Activated CD4-positive, CD25-positive, alpha-beta regulatory T cell treated with anti-CD3 and anti-CD28 coated beads, Interleukin-2, amount 50 U/mL, for 16 hours (primary cell): ENCODE measurements around the gene PTPRN2.

Experiments used
- DNase-seq: peaks from one replicate; pipeline ENCODE4 v3.0.0-alpha.2; 2020; ENCODE audit warnings: low read depth, low spot score

The PTPRN2 gene

GRCh38 chr7:158327571-158328180 is 259.9 kb downstream of the PTPRN2 start:
- no peak for DNase-seq

GRCh38 chr7:158327012-158327411 is 260.6 kb downstream of the PTPRN2 start:
- DNase-seq, result no peak

- no peak for DNase-seq
These were observed 261.9 kb downstream of the PTPRN2 start for GRCh38 chr7:158325530-158326381.

GRCh38 chr7:158324397-158325360 is 262.9 kb downstream of the PTPRN2 start:
- DNase-seq, result no peak

DNA sequence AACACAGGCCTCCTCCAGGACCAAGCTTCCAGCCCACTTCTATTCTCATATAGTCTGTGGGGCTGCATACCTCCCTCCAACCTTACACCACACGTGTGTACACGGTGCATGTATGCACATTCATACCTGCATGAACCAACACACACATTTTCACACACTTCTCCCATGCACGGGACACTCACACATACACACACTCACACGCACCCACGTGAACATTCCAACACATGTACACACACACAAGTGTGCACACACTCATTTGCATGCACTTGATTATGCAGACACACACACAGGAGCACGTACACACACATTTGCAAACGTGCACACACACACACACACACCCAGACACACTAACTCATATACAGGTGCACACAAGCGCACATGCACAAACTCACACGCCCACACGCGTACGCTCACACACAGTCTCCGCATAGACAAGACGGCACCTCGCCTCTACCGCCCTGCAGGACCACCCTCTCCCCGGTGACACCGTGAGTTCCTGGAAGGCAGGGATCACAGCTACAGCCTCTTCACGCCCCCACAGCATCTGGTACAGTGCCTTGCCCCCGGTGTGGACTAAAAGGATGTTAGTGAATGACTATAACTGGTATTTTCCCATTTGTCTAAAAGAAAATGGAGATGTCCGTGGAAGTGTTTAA is 263.8 kb downstream of the PTPRN2 start:
- no peak for DNase-seq

- DNase-seq, result no peak
These were observed 264.8 kb downstream of the PTPRN2 start for GRCh38 chr7:158322616-158323530.

- no peak for DNase-seq
These were observed 265.5 kb downstream of the PTPRN2 start for GRCh38 chr7:158321936-158322615.

DNA sequence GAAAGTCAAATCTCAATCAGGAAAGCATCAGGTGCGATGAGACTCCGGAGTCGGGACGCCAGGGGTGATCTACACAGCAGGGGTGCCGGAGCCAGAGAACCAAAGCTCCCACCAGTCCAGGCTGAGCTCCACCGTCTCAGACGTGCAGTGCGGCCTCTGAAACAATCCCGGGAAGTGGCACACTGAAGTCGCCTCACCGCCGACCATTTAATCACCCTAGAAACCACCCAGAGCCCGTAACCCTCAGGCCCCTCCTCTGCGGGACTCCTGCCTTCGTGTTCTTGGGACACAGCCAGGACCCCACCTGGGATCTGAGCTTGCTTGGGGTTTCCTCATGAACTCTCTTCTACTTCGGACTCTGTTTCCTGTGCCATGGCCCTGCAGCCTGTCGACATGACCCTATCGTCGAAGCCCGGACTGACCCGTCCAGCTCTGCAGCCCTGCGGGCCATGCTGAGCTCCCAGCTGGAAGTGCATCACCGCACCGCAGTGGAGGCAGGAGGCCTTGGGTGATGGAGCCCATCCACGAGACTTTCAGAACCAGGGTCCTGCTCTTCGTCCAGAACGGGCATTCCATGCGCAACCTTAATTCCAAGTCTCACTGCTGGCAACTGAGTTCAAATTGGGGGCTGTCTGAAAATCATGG is 266.4 kb downstream of the PTPRN2 start:
- no peak for DNase-seq

DNA sequence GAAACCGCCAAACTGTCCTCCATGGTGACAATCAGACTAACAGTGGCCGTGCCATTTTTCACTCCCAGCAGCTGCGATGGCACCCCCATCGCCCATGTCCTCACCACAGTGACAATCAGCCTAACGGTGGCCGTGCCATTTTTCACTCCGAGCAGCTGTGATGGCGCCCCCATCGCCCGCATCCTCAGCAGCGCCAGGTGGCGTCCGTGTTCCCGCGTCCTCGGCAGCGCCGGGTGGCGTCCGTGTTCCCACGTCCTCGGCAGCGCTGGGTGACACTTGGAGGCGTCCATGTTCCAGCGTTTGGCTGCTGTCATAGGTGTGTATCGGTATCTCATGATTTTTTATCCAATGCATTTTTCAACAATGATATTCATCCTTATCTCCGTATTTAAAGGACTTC is 267.3 kb downstream of the PTPRN2 start:
- no peak for DNase-seq

- DNase-seq, result no peak
These were observed 269.1 kb downstream of the PTPRN2 start for GRCh38 chr7:158318511-158318913.

DNA sequence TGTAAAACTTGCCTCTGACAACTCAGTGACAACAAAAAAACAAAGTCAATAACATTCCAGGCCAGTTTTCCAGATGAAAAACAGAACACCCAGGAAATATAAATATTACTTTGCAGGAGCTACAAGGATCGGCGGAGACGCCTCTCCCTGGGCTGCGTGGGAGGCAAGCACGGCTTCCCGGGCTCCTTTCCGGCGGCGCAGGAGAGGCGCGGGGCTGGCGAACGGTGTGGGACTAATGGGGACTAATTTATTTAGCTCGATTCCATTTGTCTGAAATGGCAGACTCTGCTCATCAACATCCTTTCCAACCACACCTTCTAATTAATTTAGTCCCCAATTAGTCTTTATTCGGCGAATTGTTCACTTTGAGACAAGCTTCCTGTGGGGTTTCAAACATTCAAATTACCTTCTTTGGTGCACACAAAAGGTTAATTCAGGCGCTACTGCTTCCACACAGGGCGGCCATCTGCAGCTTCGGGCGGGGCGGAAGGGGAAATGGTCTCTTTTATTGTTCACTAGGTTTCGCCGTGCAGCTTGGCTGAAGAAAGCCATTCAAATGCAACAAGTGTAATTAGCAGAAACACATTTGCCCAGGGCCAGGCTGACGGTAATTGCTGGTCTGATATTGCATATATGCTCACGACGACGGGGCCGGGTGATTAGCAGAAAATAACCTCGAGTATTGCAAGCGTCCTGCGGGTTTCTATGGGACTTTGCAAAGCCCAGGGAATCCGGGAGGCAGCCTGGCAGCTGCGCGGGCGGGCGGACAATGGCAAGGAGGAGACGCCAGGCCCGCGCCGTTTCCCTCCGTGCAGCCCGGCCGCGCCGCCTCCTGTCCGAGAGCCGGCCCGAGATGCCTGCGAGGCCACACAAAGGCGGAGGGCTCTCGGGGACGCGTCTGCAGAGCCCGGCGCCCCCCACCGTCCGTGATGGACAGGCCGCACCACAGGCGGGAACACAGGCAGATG is 270.1 kb downstream of the PTPRN2 start:
- DNase-seq, result no peak

GRCh38 chr7:158316466-158317031 is 271.1 kb downstream of the PTPRN2 start:
- no peak for DNase-seq

DNA sequence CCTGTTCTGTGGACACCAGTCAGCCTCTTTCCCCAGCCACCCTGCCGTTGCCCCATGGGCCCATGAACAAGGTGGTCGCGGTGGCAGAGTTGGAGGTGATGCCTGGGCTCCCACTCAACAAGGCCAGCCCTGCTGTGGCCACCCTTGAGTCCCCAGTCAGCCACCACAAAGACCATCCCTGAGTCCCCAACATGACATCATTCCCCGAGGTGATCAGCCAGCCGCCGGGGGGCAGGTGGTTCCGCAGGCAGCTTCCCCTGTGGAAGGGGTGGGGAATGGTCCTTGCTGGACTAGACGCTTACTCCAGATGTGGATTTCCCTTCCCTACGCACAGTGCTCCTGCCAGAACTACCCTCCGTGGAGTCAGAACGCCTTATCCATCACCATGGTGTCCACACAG is 271.7 kb downstream of the PTPRN2 start:
- DNase-seq, result no peak

DNA sequence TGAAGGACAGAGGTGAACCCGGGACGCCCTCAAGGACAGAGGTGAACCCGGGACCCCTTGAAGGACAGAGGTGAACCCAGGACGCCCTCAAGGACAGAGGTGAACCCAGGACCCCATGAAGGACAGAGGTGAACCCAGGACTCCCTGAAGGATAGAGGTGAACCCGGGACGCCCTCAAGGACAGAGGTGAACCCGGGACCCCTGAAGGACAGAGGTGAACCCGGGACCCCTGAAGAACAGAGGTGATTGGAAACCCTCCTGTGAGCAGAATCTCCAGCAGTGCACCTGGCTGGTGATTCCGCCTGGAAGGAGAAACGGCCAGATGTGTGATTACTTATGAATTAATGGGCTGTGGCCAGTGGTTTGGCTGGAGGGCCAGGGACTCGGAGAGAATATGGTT is 272.3 kb downstream of the PTPRN2 start:
- DNase-seq, result no peak

- DNase-seq, result no peak
These were observed 273.2 kb downstream of the PTPRN2 start for GRCh38 chr7:158314394-158314793.

- no peak for DNase-seq
These were observed 273.7 kb downstream of the PTPRN2 start for GRCh38 chr7:158313931-158314330.

GRCh38 chr7:158312789-158313188 is 274.8 kb downstream of the PTPRN2 start:
- no peak for DNase-seq

DNA sequence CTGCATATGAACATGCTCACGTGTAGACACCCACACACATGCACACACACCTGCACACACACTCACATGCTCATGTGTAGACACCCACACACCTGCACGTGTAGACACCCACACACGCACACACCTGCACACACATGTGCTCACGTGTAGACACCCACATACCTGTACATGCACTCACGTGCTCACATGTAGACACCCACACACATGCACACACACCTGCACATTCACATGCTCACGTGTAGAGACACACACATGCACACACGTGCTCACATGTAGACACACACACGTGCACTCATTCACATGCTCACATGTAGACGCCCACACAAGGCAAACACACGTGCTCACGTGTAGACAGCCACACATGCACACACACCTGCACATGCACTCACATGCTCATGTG is 275.8 kb downstream of the PTPRN2 start:
- no peak for DNase-seq
